Keratinocyte (primary cell): Measurements from ENCODE around the gene SOHLH1.

Source experiments
- CTCF ChIP-seq, 3 experiments: IDR thresholded peaks in 1 of 3; conservative IDR thresholded peaks in 1 of 3; optimal IDR thresholded peaks in 1 of 3; 2 replicates in 2 of 3; 3 replicates in 1 of 3; pipeline versions ENCODE3 to v1.5.1; 2011; ENCODE audit warnings: low read length in 3 of 3, mild to moderate bottlenecking in 3 of 3, moderate library complexity in 2 of 3, control low read depth in 1 of 3, inconsistent platforms in 1 of 3; ENCODE audit not compliant: insufficient read depth in 2 of 3; ENCODE audit errors: extremely low read depth in 1 of 3
- EZH2 ChIP-seq: IDR thresholded peaks from one replicate; pipeline ENCODE4 v1.6.1; 2012; ENCODE audit warnings: inconsistent platforms, mild to moderate bottlenecking, low read length, moderate library complexity

- no peak for TF ChIP-seq EZH2
- peak; percentile 64 to 75 (median 70) for TF ChIP-seq CTCF (optimal IDR thresholded peaks at IDR 0.05 in 1 of 3, IDR thresholded peaks at IDR 0.05 in 1 of 3, conservative IDR thresholded peaks at IDR 0.05 in 1 of 3; ENCODE audit: extremely low read depth in 1 of 3, insufficient read depth in 2 of 3, low read length in 3 of 3)
Measured at GRCh38 chr9:135701959-135702721, 2.9 kb upstream of the SOHLH1 start, which contains the start of gene KCNT1.
